Measurements from ENCODE around the gene STK32B. TPM values are rescaled to one million over a fixed set of nuclear protein-coding genes. Genes with fewer than 3 reads are reported as not detected.

The STK32B gene
- total and polyA plus RNA-seq, 9 of the 15 experiments (the other 6 are each of a cell fraction or from before 2014, with no cell fraction given): 0.03 to 0.20 (median 0.07) TPM; not detected in 2

DNA sequence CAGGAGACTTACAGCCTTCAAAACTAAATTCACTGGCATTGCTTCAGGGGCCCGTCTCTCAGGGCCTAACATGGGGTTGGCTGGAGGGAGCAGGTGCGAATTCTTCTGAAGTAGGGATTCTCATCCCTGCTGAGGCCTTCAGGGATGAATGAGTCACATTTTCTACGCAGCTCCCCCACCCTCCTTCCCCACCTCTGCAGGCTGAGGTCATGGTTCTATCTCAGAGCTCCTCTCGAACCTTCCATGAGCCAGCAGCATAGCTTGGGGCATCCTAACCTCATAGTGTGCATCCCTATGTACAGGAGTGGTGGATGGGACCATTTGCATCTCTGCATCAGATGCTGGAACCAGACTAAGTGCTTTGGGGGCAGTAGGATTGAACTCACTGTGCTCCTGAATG, 347.8 kb downstream of the STK32B start:
- H4K20me1 ChIP-seq (replicated peaks; ENCODE audit: control insufficient read depth, insufficient read depth, low read length): peaks cover 3% of the 10 kb centered on the region; the same call in 1 of the 2 replicates
- H3K79me2 ChIP-seq (ENCODE audit: control insufficient read depth, insufficient read depth, low read length): no peaks in the 10 kb centered on the region
- FAIRE-seq: no peak
- H3K9ac ChIP-seq (ENCODE audit: insufficient read depth in 1 of 2, low read depth in 2 of 2, low read length in 2 of 2): no peak overlapping the region
- no peaks in the 10 kb centered on the region for H3K4me1 ChIP-seq (replicated peaks in 1 of 2; ENCODE audit: control insufficient read depth in 2 of 2, insufficient read depth in 2 of 2, low read length in 2 of 2)
- H3K27me3 ChIP-seq (ENCODE audit: control insufficient read depth in 2 of 2, insufficient read depth in 2 of 2, low read length in 2 of 2): no peaks in the 10 kb centered on the region; a peak in 1 of 5 replicates
- DNase-seq (ENCODE audit: extremely low read depth in 1 of 4, low spot score in 3 of 4): no peak
- in situ Hi-C loops (cut with MboI) (loop anchor here (10.0 kb wide), 1 partner anchor 396 kb away; no protein-coding TSS in a partner anchor), intact Hi-C loops (cut with micrococcal nuclease) (no loop called here)
- no peak for ATAC-seq
- ChIA-PET CTCF (ENCODE audit: low intra/inter-chr PET ratio) (no interaction called here), POLR2A (interaction anchor here (0.6 kb wide), 1 partner anchor 9 kb away, joined by 3 read pairs; no protein-coding TSS in a partner anchor)
- H3K9me3 ChIP-seq (replicated peaks; ENCODE audit: control insufficient read depth, insufficient read depth, low read depth, low read length): no peaks in the 10 kb centered on the region
- TF ChIP-seq SIN3A (IDR thresholded peaks at IDR 0.05; ENCODE audit: borderline replicate concordance in 2 of 2, control insufficient read depth in 1 of 2, low read depth in 2 of 2, low read length in 2 of 2) (no peak), POLR2AphosphoS5 (IDR thresholded peaks at IDR 0.05; ENCODE audit: control insufficient read depth, insufficient read depth, low read depth, low read length) (no peak), TAF7 (tag; IDR thresholded peaks at IDR 0.05) (no peak), MCM2 (IDR thresholded peaks at IDR 0.05; ENCODE audit: low read depth) (no peak)
- TF ChIP-seq, protein P1, sequence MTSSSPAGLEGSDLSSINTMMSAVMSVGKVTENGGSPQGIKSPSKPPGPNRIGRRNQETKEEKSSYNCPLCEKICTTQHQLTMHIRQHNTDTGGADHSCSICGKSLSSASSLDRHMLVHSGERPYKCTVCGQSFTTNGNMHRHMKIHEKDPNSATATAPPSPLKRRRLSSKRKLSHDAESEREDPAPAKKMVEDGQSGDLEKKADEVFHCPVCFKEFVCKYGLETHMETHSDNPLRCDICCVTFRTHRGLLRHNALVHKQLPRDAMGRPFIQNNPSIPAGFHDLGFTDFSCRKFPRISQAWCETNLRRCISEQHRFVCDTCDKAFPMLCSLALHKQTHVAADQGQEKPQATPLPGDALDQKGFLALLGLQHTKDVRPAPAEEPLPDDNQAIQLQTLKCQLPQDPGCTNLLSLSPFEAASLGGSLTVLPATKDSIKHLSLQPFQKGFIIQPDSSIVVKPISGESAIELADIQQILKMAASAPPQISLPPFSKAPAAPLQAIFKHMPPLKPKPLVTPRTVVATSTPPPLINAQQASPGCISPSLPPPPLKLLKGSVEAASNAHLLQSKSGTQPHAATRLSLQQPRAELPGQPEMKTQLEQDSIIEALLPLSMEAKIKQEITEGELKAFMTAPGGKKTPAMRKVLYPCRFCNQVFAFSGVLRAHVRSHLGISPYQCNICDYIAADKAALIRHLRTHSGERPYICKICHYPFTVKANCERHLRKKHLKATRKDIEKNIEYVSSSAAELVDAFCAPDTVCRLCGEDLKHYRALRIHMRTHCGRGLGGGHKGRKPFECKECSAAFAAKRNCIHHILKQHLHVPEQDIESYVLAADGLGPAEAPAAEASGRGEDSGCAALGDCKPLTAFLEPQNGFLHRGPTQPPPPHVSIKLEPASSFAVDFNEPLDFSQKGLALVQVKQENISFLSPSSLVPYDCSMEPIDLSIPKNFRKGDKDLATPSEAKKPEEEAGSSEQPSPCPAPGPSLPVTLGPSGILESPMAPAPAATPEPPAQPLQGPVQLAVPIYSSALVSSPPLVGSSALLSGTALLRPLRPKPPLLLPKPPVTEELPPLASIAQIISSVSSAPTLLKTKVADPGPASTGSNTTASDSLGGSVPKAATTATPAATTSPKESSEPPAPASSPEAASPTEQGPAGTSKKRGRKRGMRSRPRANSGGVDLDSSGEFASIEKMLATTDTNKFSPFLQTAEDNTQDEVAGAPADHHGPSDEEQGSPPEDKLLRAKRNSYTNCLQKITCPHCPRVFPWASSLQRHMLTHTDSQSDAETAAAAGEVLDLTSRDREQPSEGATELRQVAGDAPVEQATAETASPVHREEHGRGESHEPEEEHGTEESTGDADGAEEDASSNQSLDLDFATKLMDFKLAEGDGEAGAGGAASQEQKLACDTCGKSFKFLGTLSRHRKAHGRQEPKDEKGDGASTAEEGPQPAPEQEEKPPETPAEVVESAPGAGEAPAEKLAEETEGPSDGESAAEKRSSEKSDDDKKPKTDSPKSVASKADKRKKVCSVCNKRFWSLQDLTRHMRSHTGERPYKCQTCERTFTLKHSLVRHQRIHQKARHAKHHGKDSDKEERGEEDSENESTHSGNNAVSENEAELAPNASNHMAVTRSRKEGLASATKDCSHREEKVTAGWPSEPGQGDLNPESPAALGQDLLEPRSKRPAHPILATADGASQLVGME (CRISPR knock-in tag; IDR thresholded peaks at IDR 0.05): no peak
- TF ChIP-seq, protein P2, sequence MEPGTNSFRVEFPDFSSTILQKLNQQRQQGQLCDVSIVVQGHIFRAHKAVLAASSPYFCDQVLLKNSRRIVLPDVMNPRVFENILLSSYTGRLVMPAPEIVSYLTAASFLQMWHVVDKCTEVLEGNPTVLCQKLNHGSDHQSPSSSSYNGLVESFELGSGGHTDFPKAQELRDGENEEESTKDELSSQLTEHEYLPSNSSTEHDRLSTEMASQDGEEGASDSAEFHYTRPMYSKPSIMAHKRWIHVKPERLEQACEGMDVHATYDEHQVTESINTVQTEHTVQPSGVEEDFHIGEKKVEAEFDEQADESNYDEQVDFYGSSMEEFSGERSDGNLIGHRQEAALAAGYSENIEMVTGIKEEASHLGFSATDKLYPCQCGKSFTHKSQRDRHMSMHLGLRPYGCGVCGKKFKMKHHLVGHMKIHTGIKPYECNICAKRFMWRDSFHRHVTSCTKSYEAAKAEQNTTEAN (CRISPR knock-in tag; IDR thresholded peaks at IDR 0.05): no peak
- no peak overlapping the region for H3K4me2 ChIP-seq (ENCODE audit: insufficient read depth, low read length)
- H2AFZ ChIP-seq (ENCODE audit: low read depth, low read length): no peak overlapping the region
- no peak overlapping the region for H3K4me3 ChIP-seq
- BruUV-seq (replicated peaks): no TSS peak
- WGBS (ENCODE audit: insufficient coverage, low coverage, missing lambda C conversion rate): 0% methylated on average over 4 of the region's 4 CpGs
- no peaks in the 10 kb centered on the region for H3K9me1 ChIP-seq (ENCODE audit: control insufficient read depth, insufficient read depth, low read length)
- H3K36me3 ChIP-seq (ENCODE audit: control insufficient read depth, insufficient read depth, low read length): no peaks in the 10 kb centered on the region
- H3K27ac ChIP-seq (ENCODE audit: extremely low read depth, low read depth, low read length): no peak overlapping the region
